Measurements from ENCODE around the gene ADAMTSL5. TPM values are rescaled to one million over a fixed set of nuclear protein-coding genes. Genes with fewer than 3 reads are reported as not detected.
"Not testable (repeated sequence)": the region's sequence is repeated elsewhere in the genome, so short reads cannot be mapped to it uniquely, and the experiment has no call there.

ADAMTSL5 gene
- total RNA-seq, 1 experiment from 2014 or later, result 9.6 TPM

- intact Hi-C loops (cut with micrococcal nuclease; ENCODE audit: unreplicated experiment), result no loop called here
- no peak overlapping the region for H3K4me3 Mint-ChIP-seq (ENCODE audit: low read depth, unreplicated experiment)
- no peak overlapping the region for H3K27ac Mint-ChIP-seq (ENCODE audit: unreplicated experiment)
- no peaks in the 10 kb centered on the region for H3K4me1 Mint-ChIP-seq (ENCODE audit: low read depth, unreplicated experiment)
- no peaks in the 10 kb centered on the region for H3K9me3 Mint-ChIP-seq (ENCODE audit: low read depth, unreplicated experiment)
- peaks cover under 1% of the 10 kb centered on the region for H3K27me3 Mint-ChIP-seq (ENCODE audit: unreplicated experiment)
- CTCF ChIA-PET, result interaction anchor here (0.7 kb wide), 1 partner anchor 9 kb away, joined by 3 read pairs; no protein-coding TSS in a partner anchor
- no peak for DNase-seq
- no peak for TF ChIP-seq CTCF (IDR thresholded peaks at IDR 0.05; ENCODE audit: unreplicated experiment)
- H3K36me3 Mint-ChIP-seq (ENCODE audit: insufficient read depth, unreplicated experiment), result no peaks in the 10 kb centered on the region
- BruUV-seq (replicated peaks), result no TSS peak
Measured at GRCh38 chr19:1538978-1539377, 26.2 kb upstream of the ADAMTSL5 start.

DNA sequence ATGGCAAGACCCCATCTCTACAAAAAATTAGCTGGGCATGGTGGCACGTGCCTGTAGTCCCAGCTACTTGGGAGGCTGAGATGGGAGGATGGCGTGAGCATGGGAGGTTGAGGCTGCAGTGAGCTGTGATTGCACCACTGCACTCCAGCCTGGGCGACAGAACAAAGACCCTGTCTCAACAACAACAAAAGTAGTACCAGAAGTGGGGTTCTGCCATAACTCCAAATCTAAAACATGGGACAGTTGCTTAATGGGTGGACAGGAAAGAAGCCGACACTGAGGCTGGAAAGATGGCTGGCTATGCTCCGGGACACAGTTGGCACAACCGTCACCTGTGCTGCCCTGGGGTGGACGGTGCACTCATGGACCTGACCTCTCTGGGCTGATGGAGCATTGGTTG lies 22.9 kb upstream of the ADAMTSL5 start:
- peaks cover 14% of the 10 kb centered on the region for H3K27me3 Mint-ChIP-seq (ENCODE audit: unreplicated experiment)
- BruUV-seq (replicated peaks); DNase-seq; H3K4me1 Mint-ChIP-seq (ENCODE audit: low read depth, unreplicated experiment); intact Hi-C loops (cut with micrococcal nuclease; ENCODE audit: unreplicated experiment); H3K9me3 Mint-ChIP-seq (ENCODE audit: low read depth, unreplicated experiment); H3K4me3 Mint-ChIP-seq (ENCODE audit: low read depth, unreplicated experiment); H3K27ac Mint-ChIP-seq (ENCODE audit: unreplicated experiment); H3K36me3 Mint-ChIP-seq (ENCODE audit: insufficient read depth, unreplicated experiment): not testable (repeated sequence)
- CTCF ChIA-PET, result interaction anchor here (0.7 kb wide), 1 partner anchor 8 kb away, joined by 6 read pairs; no protein-coding TSS in a partner anchor

- DNase-seq, result no peak
- no TSS peak for BruUV-seq (replicated peaks)
- H3K9me3 Mint-ChIP-seq (ENCODE audit: low read depth, unreplicated experiment), result no peaks in the 10 kb centered on the region
- CTCF ChIA-PET, result no interaction called here
- no peak for TF ChIP-seq CTCF (IDR thresholded peaks at IDR 0.05; ENCODE audit: unreplicated experiment)
- no peak overlapping the region for H3K27ac Mint-ChIP-seq (ENCODE audit: unreplicated experiment)
- H3K4me1 Mint-ChIP-seq (ENCODE audit: low read depth, unreplicated experiment), result no peaks in the 10 kb centered on the region
- H3K4me3 Mint-ChIP-seq (ENCODE audit: low read depth, unreplicated experiment), result no peak overlapping the region
- H3K27me3 Mint-ChIP-seq (ENCODE audit: unreplicated experiment), result peaks cover 21% of the 10 kb centered on the region
- intact Hi-C loops (cut with micrococcal nuclease; ENCODE audit: unreplicated experiment), result no loop called here
- no peaks in the 10 kb centered on the region for H3K36me3 Mint-ChIP-seq (ENCODE audit: insufficient read depth, unreplicated experiment)
Measured at GRCh38 chr19:1534972-1535371, 22.2 kb upstream of the ADAMTSL5 start.

GRCh38 chr19:1533510-1534150 lies 20.8 kb upstream of the ADAMTSL5 start:
- no peak for DNase-seq
- CTCF ChIA-PET, result interaction anchor here (0.6 to 0.7 kb wide), 5 partner anchors 9 to 144 kb away, joined by 3 to 7 read pairs (median 3); partner anchors contain the start of gene REEP6
- Mint-ChIP-seq H3K9me3 (ENCODE audit: low read depth, unreplicated experiment) (no peaks in the 10 kb centered on the region), H3K4me1 (ENCODE audit: low read depth, unreplicated experiment) (no peaks in the 10 kb centered on the region), H3K4me3 (ENCODE audit: low read depth, unreplicated experiment) (no peak overlapping the region), H3K27me3 (ENCODE audit: unreplicated experiment) (peaks cover 26% of the 10 kb centered on the region), H3K36me3 (ENCODE audit: insufficient read depth, unreplicated experiment) (no peaks in the 10 kb centered on the region), H3K27ac (ENCODE audit: unreplicated experiment) (no peak overlapping the region)
- no TSS peak for BruUV-seq (replicated peaks)
- no peak for TF ChIP-seq CTCF (IDR thresholded peaks at IDR 0.05; ENCODE audit: unreplicated experiment)
- intact Hi-C loops (cut with micrococcal nuclease; ENCODE audit: unreplicated experiment), result no loop called here

DNA sequence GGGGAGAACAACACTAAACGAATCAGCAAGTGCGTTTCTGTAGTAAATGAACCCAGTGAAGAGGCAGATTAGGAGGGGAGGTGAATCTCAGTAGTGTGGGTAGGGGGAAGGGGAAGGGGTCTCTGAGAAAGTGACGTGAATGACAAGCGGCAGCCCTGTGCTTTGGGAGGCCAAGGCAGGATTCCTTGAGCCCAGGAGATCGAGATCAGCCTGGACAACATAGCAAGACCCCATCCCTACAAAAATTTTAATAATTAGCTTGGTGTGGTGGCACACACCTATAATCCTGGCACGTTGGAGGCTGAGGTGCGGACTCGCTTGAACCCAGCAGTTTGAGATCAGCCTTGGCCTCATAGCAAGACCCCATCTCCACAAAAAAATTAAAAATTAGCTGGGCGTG lies 19.2 kb upstream of the ADAMTSL5 start:
- no peak overlapping the region for H3K4me3 Mint-ChIP-seq (ENCODE audit: low read depth, unreplicated experiment)
- TF ChIP-seq CTCF (IDR thresholded peaks at IDR 0.05; ENCODE audit: unreplicated experiment), result no peak
- intact Hi-C loops (cut with micrococcal nuclease; ENCODE audit: unreplicated experiment), result no loop called here

More for the DNA sequence above, 19.2 kb upstream of the ADAMTSL5 start:
- no TSS peak for BruUV-seq (replicated peaks)
- no peaks in the 10 kb centered on the region for H3K9me3 Mint-ChIP-seq (ENCODE audit: low read depth, unreplicated experiment)
- H3K36me3 Mint-ChIP-seq (ENCODE audit: insufficient read depth, unreplicated experiment), result no peaks in the 10 kb centered on the region
- H3K27me3 Mint-ChIP-seq (ENCODE audit: unreplicated experiment), result peaks cover 37% of the 10 kb centered on the region
- no peak for DNase-seq
- no peaks in the 10 kb centered on the region for H3K4me1 Mint-ChIP-seq (ENCODE audit: low read depth, unreplicated experiment)
- no peak overlapping the region for H3K27ac Mint-ChIP-seq (ENCODE audit: unreplicated experiment)
- CTCF ChIA-PET, result no interaction called here
